ENCODE measurements around the gene SLC2A13. TPM values are rescaled to one million over a fixed set of nuclear protein-coding genes. Genes with fewer than 3 reads are reported as not detected.

Gene SLC2A13
- total RNA-seq, 4 donors from 2014 or later = 20.5 to 35.1 (median 21.9) TPM

DNA sequence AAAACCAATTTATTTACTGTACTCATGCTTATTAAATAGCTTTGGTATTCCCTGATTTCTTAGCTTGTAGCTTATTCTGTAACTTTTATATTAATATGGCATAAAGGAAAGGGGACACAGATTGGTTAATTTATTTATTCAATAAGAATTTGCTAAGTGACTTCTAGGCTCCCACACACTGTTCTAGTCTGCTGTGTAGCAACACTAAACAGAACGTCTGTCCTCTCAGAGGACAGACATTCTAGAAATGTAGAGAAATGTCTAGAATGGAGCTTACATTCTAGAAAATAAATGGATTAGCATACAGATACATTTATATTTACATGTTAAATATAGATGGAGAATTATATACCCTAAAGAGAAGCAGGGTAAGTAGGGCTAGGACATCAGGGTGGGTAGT lies 301.4 kb downstream of the SLC2A13 start:
- H3K27me3 ChIP-seq = no peaks in the 10 kb centered on the region
- DNase-seq (ENCODE audit: low spot score in 2 of 2) = no peak
- H3K9me3 ChIP-seq = no peaks in the 10 kb centered on the region
- no peaks in the 10 kb centered on the region for H3K36me3 ChIP-seq
- TF ChIP-seq, protein P1, sequence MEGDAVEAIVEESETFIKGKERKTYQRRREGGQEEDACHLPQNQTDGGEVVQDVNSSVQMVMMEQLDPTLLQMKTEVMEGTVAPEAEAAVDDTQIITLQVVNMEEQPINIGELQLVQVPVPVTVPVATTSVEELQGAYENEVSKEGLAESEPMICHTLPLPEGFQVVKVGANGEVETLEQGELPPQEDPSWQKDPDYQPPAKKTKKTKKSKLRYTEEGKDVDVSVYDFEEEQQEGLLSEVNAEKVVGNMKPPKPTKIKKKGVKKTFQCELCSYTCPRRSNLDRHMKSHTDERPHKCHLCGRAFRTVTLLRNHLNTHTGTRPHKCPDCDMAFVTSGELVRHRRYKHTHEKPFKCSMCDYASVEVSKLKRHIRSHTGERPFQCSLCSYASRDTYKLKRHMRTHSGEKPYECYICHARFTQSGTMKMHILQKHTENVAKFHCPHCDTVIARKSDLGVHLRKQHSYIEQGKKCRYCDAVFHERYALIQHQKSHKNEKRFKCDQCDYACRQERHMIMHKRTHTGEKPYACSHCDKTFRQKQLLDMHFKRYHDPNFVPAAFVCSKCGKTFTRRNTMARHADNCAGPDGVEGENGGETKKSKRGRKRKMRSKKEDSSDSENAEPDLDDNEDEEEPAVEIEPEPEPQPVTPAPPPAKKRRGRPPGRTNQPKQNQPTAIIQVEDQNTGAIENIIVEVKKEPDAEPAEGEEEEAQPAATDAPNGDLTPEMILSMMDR (IDR thresholded peaks at IDR 0.05) = no peak
- TF ChIP-seq POLR2A (IDR thresholded peaks at IDR 0.05) (no peak), EP300 (IDR thresholded peaks at IDR 0.05) (no peak)
- no peaks in the 10 kb centered on the region for H3K4me1 ChIP-seq
- no peak overlapping the region for H3K27ac ChIP-seq
- H3K4me3 ChIP-seq = no peak overlapping the region
- whole genome bisulfite sequencing, 2 donors = 47 to 66% methylated on average over 1 of the region's 1 CpG

DNA sequence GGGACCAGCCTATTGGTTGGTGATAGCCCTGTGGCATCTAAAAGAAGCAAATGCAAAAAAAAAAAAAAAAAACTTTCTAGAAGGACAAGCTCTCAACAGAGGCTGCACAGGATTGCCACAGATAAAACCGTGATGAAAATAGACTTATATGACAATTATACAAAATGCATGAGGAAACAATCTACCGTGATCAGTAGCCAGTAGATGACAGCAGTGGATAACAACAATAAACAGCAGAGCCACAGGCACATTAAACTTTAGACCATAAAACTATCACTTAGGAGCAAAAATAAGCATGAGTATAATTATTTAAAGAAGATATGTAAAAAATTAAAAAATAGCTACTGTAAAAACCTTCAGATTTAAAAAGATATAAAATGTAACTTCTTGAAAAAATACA lies 302.7 kb downstream of the SLC2A13 start:
- Histone ChIP-seq H3K4me3 (no peak overlapping the region), H3K36me3 (no peaks in the 10 kb centered on the region), H3K27me3 (no peaks in the 10 kb centered on the region), H3K4me1 (no peaks in the 10 kb centered on the region), H3K9me3 (no peaks in the 10 kb centered on the region), H3K27ac (no peak overlapping the region)
- 76 to 81% methylated on average over 2 of the region's 2 CpGs for WGBS, 2 donors
- TF ChIP-seq, protein P1 (IDR thresholded peaks at IDR 0.05) = no peak
- TF ChIP-seq EP300 (IDR thresholded peaks at IDR 0.05) (no peak), POLR2A (IDR thresholded peaks at IDR 0.05) (no peak)
- no peak for DNase-seq (ENCODE audit: low spot score in 2 of 2)

DNA sequence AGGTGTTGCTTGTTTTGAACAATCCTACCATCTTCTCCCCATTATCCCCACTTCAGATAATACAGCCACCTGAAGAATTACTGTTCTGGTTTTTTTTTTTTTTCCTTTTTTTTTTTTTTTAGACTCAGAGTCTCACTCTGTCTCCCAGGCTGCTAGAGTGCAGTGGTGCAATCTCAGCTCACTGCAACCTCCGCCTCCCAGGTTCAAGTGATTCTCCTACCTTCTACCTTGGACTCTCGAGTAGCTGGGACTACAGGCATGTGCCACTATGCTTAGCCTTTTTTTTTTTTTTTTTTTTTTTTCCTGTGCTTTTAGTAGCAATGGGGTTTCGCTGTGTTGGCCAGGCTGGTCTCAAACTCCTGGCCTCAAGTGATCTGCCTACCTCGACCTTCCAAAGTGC lies 306.9 kb downstream of the SLC2A13 start:
- Histone ChIP-seq H3K9me3 (no peaks in the 10 kb centered on the region), H3K4me3 (no peak overlapping the region), H3K27me3 (no peaks in the 10 kb centered on the region), H3K27ac (no peak overlapping the region), H3K4me1 (no peaks in the 10 kb centered on the region), H3K36me3 (no peaks in the 10 kb centered on the region)
- WGBS, 2 donors = 93 to 96% methylated on average over 4 of the region's 4 CpGs
- TF ChIP-seq EP300 (IDR thresholded peaks at IDR 0.05) = no peak
- TF ChIP-seq POLR2A (IDR thresholded peaks at IDR 0.05) = no peak
- TF ChIP-seq, protein P1 (IDR thresholded peaks at IDR 0.05) = no peak
- DNase-seq (ENCODE audit: low spot score in 2 of 2) = no peak

DNA sequence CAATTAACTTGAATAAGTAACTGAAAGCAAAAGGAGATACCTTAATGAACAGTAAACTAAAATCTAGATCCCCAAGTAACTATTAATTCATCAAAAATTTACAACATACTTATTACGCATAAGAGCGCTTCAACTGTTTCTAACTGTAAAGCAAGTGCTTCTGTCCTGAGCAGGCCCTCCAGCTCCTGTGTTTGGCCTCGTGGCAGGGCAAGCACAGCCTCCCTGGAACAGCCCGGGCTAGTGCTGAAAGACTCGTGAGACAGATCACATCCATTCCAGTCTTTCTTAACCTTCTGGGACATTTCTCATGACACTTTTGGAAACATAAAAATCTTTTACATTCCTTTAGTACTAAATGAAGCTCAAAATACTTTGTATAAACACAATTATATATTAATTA lies 307.5 kb downstream of the SLC2A13 start:
- H3K27ac ChIP-seq = no peak overlapping the region
- no peaks in the 10 kb centered on the region for H3K27me3 ChIP-seq
- H3K4me1 ChIP-seq = no peaks in the 10 kb centered on the region
- H3K36me3 ChIP-seq = no peaks in the 10 kb centered on the region
- no peaks in the 10 kb centered on the region for H3K9me3 ChIP-seq
- no peak overlapping the region for H3K4me3 ChIP-seq
- DNase-seq (ENCODE audit: low spot score in 2 of 2) = no peak
- TF ChIP-seq EP300 (IDR thresholded peaks at IDR 0.05) = no peak
- TF ChIP-seq, protein P1 (IDR thresholded peaks at IDR 0.05) = no peak
- TF ChIP-seq POLR2A (IDR thresholded peaks at IDR 0.05) = no peak
- WGBS, 2 donors = 81 to 83% methylated on average over 5 of the region's 5 CpGs

DNA sequence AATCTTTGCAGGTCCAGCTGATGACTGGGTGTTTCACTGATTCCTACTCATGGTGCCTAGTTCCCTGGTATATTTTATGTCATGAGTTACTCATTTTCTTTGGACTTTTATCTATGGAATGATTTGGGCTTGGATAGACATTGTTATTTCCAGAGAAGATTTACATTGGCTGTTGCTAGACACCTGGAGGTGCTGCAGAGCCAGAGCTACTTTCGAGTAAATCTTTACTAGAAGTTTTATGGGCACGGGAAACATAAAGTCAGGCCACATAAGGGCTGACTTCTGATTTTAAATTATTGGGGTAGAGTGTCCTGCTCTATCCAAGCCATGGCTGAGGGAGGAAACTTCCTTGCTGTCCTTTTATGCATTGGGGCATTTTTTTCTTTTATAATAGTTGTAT lies 310.4 kb downstream of the SLC2A13 start:
- H3K27me3 ChIP-seq = no peaks in the 10 kb centered on the region
- no peaks in the 10 kb centered on the region for H3K4me1 ChIP-seq
- TF ChIP-seq EP300 (IDR thresholded peaks at IDR 0.05) = no peak
- WGBS, 2 donors = 88 to 95% methylated on average over 2 of the region's 2 CpGs
- no peaks in the 10 kb centered on the region for H3K36me3 ChIP-seq
- H3K27ac ChIP-seq = no peak overlapping the region
- no peak overlapping the region for H3K4me3 ChIP-seq
- no peaks in the 10 kb centered on the region for H3K9me3 ChIP-seq
- no peak for DNase-seq (ENCODE audit: low spot score in 2 of 2)

DNA sequence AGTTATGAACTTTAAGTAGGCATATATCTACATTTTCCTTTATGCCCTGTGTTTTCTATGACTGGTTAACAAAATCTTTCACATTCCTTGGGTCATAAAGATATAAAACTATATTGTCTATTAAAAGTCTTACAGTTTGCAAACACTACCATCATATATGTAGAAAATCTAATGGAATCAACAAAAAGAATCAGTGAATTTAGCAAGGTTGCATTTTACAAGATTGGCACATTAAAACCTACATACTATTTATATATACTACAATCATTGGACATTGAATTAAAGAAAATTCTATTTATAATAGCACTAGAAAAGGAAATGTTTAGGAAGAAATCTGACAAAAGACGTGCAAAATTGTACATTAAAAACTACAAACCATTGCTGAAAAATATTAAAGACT lies 312.9 kb downstream of the SLC2A13 start:
- 88 to 92% methylated on average over 1 of the region's 1 CpG for WGBS, 2 donors
- H3K9me3 ChIP-seq = no peaks in the 10 kb centered on the region
- TF ChIP-seq EP300 (IDR thresholded peaks at IDR 0.05) = no peak
- no peak for TF ChIP-seq POLR2A (IDR thresholded peaks at IDR 0.05)
- TF ChIP-seq, protein P1 (IDR thresholded peaks at IDR 0.05) = no peak
- no peak for DNase-seq (ENCODE audit: low spot score in 2 of 2)
- H3K27ac ChIP-seq = no peak overlapping the region
- no peak overlapping the region for H3K4me3 ChIP-seq
- H3K4me1 ChIP-seq = no peaks in the 10 kb centered on the region
- no peaks in the 10 kb centered on the region for H3K36me3 ChIP-seq
- H3K27me3 ChIP-seq = no peaks in the 10 kb centered on the region

All from tibial nerve (tissue), 4 donors.